Liver (tissue), 9 donors: Measurements from ENCODE around the gene FRMD4A. TPM values are rescaled to one million over a fixed set of nuclear protein-coding genes. Genes with fewer than 3 reads are reported as not detected.

Source experiments
- DNase-seq: peaks from one replicate; pipeline ENCODE4 v3.0.0-alpha.2; 2017; ENCODE audit warnings: low spot score
- H3K27ac ChIP-seq, 2 donors: one replicate each; pipeline ENCODE4 v1.7.0; 2013; ENCODE audit warnings: inconsistent platforms in 2 of 2, low read length in 2 of 2, control low read depth in 1 of 2, low read depth in 1 of 2, mild to moderate bottlenecking in 1 of 2
- H3K27me3 ChIP-seq, 4 donors: one replicate each; pipeline versions ENCODE4 v1.6.1 to v1.7.0; 2013; ENCODE audit warnings: low read length in 3 of 4, inconsistent platforms in 1 of 4, mild to moderate bottlenecking in 1 of 4, moderate library complexity in 1 of 4; ENCODE audit not compliant: control insufficient read depth in 4 of 4, insufficient read depth in 4 of 4
- H3K36me3 ChIP-seq, 4 donors: one replicate each; pipeline versions ENCODE4 v1.6.1 to v1.7.0; 2013; ENCODE audit warnings: low read length in 3 of 4, mild to moderate bottlenecking in 3 of 4, low read depth in 1 of 4, moderate library complexity in 1 of 4; ENCODE audit not compliant: control insufficient read depth in 4 of 4, insufficient read depth in 3 of 4
- H3K4me1 ChIP-seq, 4 donors: one replicate each; pipeline versions ENCODE4 v1.6.1 to v1.7.0; 2013; ENCODE audit warnings: low read length in 3 of 4, mild to moderate bottlenecking in 3 of 4, moderate library complexity in 1 of 4; ENCODE audit not compliant: control insufficient read depth in 4 of 4, insufficient read depth in 4 of 4
- H3K4me3 ChIP-seq, 3 donors: one replicate each; pipeline versions ENCODE4 v1.6.1 to v1.7.0; 2013; ENCODE audit warnings: low read length in 3 of 3, control low read depth in 1 of 3, low read depth in 1 of 3, mild to moderate bottlenecking in 1 of 3
- H3K9ac ChIP-seq, 2 donors: one replicate each; pipeline ENCODE4 v1.7.0; 2013; ENCODE audit warnings: low read length in 2 of 2, mild to moderate bottlenecking in 2 of 2, moderate library complexity in 2 of 2, control low read depth in 1 of 2, low read depth in 1 of 2
- H3K9me3 ChIP-seq, 4 donors: one replicate each; pipeline versions ENCODE4 v1.6.1 to v1.7.0; 2013; ENCODE audit warnings: low read length in 3 of 4; ENCODE audit not compliant: control insufficient read depth in 4 of 4
- EGR1 ChIP-seq, 2 donors: IDR thresholded peaks; 2 replicates each; pipeline ENCODE4 v1.6.1; 2016 to 2018; ENCODE audit warnings: antibody characterized with exemption in 2 of 2, low read depth in 2 of 2
- FOXA1 ChIP-seq: IDR thresholded peaks from 2 replicates; pipeline ENCODE4 v1.6.1; 2016; ENCODE audit warnings: antibody characterized with exemption
- FOXA2 ChIP-seq: IDR thresholded peaks from 2 replicates; pipeline ENCODE4 v1.6.1; 2016; ENCODE audit warnings: antibody characterized with exemption
- HNF4A ChIP-seq, 2 donors: conservative IDR thresholded peaks; 2 replicates each; pipeline ENCODE4 v1.6.1; 2016; ENCODE audit warnings: antibody characterized with exemption in 2 of 2, mild to moderate bottlenecking in 2 of 2
- HNF4G ChIP-seq: IDR thresholded peaks from 2 replicates; pipeline ENCODE4 v1.6.1; 2016; ENCODE audit warnings: antibody characterized with exemption
- JUND ChIP-seq, 2 donors: IDR thresholded peaks; 2 replicates each; pipeline ENCODE4 v1.6.1; 2016; ENCODE audit warnings: antibody characterized with exemption in 2 of 2
- NR2F2 ChIP-seq: IDR thresholded peaks from 2 replicates; pipeline ENCODE4 v1.6.1; 2016; ENCODE audit warnings: antibody characterized with exemption
- RAD21 ChIP-seq, 2 donors: IDR thresholded peaks; 2 replicates each; pipeline ENCODE4 v1.6.1; 2016; ENCODE audit warnings: antibody characterized with exemption in 2 of 2, mild to moderate bottlenecking in 2 of 2
- SP1 ChIP-seq: IDR thresholded peaks from 2 replicates; pipeline ENCODE4 v1.6.1; 2018; ENCODE audit warnings: antibody characterized with exemption, mild to moderate bottlenecking
- TAF1 ChIP-seq: conservative IDR thresholded peaks from 2 replicates; pipeline ENCODE4 v1.6.1; 2016; ENCODE audit warnings: antibody characterized with exemption, mild to moderate bottlenecking
- WGBS: extraction: QIAGEN DNeasy Blood & Tissue Kit; methylation state at CpG from one replicate; pipeline ENCODE4 v1.1.7; 2013; 5-methylcytosine and 5-hydroxymethylcytosine counted together
- polyA plus RNA-seq, 2 donors: library from polyadenylated mRNA; stranded (reverse) in 1 of 2; unstranded in 1 of 2; fragments of 200-250 nt in 1 of 2; fragments of >200 nt in 1 of 2; fragmentation: Nextera tagmentation in 1 of 2; extraction: Ambion mirVana in 1 of 2; gene quantifications; one replicate each; pipeline versions ENCODE4 v1.2.1 to v1.2.3, GENCODE V29; 2013 to 2015
- total RNA-seq, 2 donors: library from RNA; depleted of rRNA; stranded (reverse); fragments of >200 nt; gene quantifications; one replicate each; pipeline ENCODE4 v1.2.3, GENCODE V29; 2014
- TF ChIP-seq, protein P1 (sequence below): IDR thresholded peaks from 2 replicates; pipeline ENCODE4 v1.6.1; 2016; ENCODE audit warnings: antibody characterized with exemption
- TF ChIP-seq, protein P2 (sequence below): IDR thresholded peaks from 2 replicates; pipeline ENCODE4 v1.6.1; 2016; ENCODE audit warnings: antibody characterized with exemption, mild to moderate bottlenecking
- TF ChIP-seq, protein P3 (sequence below): fragments of 150-350 bp; IDR thresholded peaks from 2 replicates; pipeline ENCODE4 v1.5.1; 2017; ENCODE audit warnings: improper control_type of control experiment, low read depth, low read length; ENCODE audit not compliant: missing input control
- donor health status: healthy.
- donor health status: healthy.
- donor health status: healthy.
- donor health status: healthy.
- donor health status: healthy.

FRMD4A gene
- total and polyA plus RNA-seq, 4 donors = 8.2 to 34.3 (median 13.1) TPM

DNA sequence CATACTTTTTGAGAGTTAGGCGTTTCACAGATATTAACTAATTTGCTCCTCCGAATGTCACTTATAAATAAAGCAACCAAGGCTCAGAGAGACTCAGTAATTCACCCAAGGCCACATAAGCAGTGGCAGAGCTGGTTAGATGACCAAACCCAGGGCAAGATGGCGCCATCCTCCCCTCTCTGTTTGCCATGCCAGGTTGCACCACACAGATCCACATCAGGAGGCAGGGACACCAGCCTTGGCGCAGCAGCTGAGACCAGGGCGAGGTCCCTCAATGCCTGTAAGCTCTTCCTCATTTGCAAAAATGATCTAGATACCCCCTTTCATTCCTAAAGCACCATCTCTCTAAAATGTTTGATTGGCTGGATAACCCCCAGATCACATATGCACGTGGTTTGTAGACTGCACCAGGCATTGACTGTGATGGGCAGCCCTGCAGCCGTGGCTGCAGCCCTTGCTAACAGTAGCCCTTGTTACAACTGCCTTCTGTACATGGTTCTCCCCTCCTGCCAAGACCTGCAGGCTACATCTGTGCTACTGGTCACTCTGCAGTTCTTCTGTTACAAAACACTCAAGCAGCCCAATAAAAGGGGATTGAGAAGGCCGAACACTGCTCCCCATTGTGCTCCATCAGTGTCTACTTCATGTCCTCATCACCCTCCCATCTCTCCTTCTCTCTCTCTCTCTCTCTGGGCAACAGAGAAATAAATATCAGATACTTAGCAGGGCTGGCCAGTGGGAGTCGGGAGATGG, 445.3 kb downstream of the FRMD4A start:
- H3K27me3 ChIP-seq = no peaks in the 10 kb centered on the region
- no peak for DNase-seq
- TF ChIP-seq, protein P1, sequence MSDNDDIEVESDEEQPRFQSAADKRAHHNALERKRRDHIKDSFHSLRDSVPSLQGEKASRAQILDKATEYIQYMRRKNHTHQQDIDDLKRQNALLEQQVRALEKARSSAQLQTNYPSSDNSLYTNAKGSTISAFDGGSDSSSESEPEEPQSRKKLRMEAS = no peak
- TF ChIP-seq RAD21 (IDR thresholded peaks at IDR 0.05) (no peak), HNF4G (no peak), SP1 (no peak), FOXA2 (no peak), HNF4A (conservative IDR thresholded peaks at IDR 0.05) (no peak), JUND (IDR thresholded peaks at IDR 0.05) (no peak), NR2F2 (no peak), TAF1 (no peak), FOXA1 (no peak), EGR1 (IDR thresholded peaks at IDR 0.05; ENCODE audit: low read depth in 2 of 2) (no peak)
- TF ChIP-seq, protein P2, sequence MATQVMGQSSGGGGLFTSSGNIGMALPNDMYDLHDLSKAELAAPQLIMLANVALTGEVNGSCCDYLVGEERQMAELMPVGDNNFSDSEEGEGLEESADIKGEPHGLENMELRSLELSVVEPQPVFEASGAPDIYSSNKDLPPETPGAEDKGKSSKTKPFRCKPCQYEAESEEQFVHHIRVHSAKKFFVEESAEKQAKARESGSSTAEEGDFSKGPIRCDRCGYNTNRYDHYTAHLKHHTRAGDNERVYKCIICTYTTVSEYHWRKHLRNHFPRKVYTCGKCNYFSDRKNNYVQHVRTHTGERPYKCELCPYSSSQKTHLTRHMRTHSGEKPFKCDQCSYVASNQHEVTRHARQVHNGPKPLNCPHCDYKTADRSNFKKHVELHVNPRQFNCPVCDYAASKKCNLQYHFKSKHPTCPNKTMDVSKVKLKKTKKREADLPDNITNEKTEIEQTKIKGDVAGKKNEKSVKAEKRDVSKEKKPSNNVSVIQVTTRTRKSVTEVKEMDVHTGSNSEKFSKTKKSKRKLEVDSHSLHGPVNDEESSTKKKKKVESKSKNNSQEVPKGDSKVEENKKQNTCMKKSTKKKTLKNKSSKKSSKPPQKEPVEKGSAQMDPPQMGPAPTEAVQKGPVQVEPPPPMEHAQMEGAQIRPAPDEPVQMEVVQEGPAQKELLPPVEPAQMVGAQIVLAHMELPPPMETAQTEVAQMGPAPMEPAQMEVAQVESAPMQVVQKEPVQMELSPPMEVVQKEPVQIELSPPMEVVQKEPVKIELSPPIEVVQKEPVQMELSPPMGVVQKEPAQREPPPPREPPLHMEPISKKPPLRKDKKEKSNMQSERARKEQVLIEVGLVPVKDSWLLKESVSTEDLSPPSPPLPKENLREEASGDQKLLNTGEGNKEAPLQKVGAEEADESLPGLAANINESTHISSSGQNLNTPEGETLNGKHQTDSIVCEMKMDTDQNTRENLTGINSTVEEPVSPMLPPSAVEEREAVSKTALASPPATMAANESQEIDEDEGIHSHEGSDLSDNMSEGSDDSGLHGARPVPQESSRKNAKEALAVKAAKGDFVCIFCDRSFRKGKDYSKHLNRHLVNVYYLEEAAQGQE = no peak
- TF ChIP-seq, protein P3, sequence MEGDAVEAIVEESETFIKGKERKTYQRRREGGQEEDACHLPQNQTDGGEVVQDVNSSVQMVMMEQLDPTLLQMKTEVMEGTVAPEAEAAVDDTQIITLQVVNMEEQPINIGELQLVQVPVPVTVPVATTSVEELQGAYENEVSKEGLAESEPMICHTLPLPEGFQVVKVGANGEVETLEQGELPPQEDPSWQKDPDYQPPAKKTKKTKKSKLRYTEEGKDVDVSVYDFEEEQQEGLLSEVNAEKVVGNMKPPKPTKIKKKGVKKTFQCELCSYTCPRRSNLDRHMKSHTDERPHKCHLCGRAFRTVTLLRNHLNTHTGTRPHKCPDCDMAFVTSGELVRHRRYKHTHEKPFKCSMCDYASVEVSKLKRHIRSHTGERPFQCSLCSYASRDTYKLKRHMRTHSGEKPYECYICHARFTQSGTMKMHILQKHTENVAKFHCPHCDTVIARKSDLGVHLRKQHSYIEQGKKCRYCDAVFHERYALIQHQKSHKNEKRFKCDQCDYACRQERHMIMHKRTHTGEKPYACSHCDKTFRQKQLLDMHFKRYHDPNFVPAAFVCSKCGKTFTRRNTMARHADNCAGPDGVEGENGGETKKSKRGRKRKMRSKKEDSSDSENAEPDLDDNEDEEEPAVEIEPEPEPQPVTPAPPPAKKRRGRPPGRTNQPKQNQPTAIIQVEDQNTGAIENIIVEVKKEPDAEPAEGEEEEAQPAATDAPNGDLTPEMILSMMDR = no peak
- H3K27ac ChIP-seq = no peak overlapping the region
- H3K9me3 ChIP-seq = no peaks in the 10 kb centered on the region
- 86% methylated on average over 9 of the region's 9 CpGs for WGBS
- H3K4me1 ChIP-seq = peaks cover 0 to 2% (median 0%) of the 10 kb centered on the region in 4 donors
- H3K4me3 ChIP-seq = no peak overlapping the region
- H3K36me3 ChIP-seq = no peaks in the 10 kb centered on the region
- no peak overlapping the region for H3K9ac ChIP-seq

DNA sequence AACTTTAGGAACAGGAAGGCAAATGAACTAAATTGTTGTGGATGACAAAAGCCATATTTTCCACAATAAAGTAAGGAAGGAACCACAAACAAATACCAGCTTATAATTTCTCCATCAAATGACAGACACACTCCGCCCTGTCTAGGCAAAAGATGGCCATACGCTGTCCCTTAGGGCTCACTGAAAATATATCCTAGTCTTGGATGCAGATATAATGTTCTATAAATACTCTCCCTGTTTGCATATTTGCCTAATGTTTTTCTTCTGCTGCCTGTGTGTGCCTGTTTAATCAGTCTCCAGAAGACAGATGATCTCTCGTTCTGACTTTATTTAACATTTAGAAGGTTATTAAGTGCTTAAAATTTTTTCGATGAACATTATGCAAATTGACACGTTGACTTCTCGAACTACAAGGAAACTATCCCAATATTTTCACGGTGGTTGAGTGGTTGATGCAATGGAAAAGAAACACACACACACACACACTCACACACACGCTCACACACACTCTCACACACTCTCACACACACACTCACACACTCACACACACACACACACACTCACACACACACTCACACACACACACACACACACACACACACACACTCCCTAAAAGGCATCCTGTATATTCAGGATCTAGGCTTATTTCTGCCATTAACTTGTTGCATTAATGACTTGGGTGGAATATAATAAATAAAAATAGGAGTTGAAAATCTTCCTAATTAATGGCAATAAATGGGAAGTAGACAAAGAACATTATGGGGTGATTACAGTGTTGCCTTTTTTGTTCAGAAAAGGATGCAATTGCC, 446.9 kb downstream of the FRMD4A start:
- Histone ChIP-seq H3K36me3 (no peaks in the 10 kb centered on the region), H3K9me3 (no peaks in the 10 kb centered on the region), H3K4me1 (no peaks in the 10 kb centered on the region), H3K4me3 (no peak overlapping the region), H3K27me3 (no peaks in the 10 kb centered on the region), H3K27ac (no peak overlapping the region), H3K9ac (no peak overlapping the region)
- TF ChIP-seq HNF4A (conservative IDR thresholded peaks at IDR 0.05) = no peak
- no peak for TF ChIP-seq FOXA1
- no peak for TF ChIP-seq EGR1 (IDR thresholded peaks at IDR 0.05; ENCODE audit: low read depth in 2 of 2)
- WGBS = 69% methylated on average over 8 of the region's 8 CpGs
- DNase-seq = no peak
